SU-DHL-6 (cell line): Measurements from ENCODE around the gene CALHM1.

Source experiments
- H2AFZ ChIP-seq: fragments of 200-600 bp; sonication (generic); 2 replicates; pipeline ENCODE4 v1.6.1; 2014; ENCODE audit warnings: low read depth, mild to moderate bottlenecking, moderate library complexity, mixed read lengths, antibody characterized with exemption, low read length; ENCODE audit not compliant: severe bottlenecking
- H3F3A ChIP-seq: fragments of 200-600 bp; shearing (Covaris generic); 2 replicates; pipeline ENCODE4 v1.6.0; 2016; ENCODE audit warnings: antibody characterized with exemption, mild to moderate bottlenecking; ENCODE audit not compliant: insufficient read depth
- H3K27ac ChIP-seq: fragments of 200-600 bp; sonication (generic); 2 replicates; pipeline ENCODE4 v1.5.1; 2016; ENCODE audit warnings: low read depth, mild to moderate bottlenecking, low read length, moderate library complexity, mixed read lengths
- H3K27me3 ChIP-seq: fragments of 200-600 bp; sonication (generic), shearing (Covaris generic); 2 replicates; pipeline ENCODE4 v1.6.0; 2014; ENCODE audit warnings: mild to moderate bottlenecking, low read length
- H3K36me3 ChIP-seq: fragments of 200-600 bp; sonication (generic); 2 replicates; pipeline ENCODE4 v1.6.1; 2014; ENCODE audit warnings: mild to moderate bottlenecking, low read length, mixed read lengths
- H3K4me2 ChIP-seq: fragments of 300-600, 200-600 bp; shearing (Covaris generic), sonication (generic); 2 replicates; pipeline ENCODE4 v1.6.0; 2014; ENCODE audit warnings: low read length, low read depth, mild to moderate bottlenecking; ENCODE audit not compliant: poor library complexity, severe bottlenecking
- H3K4me3 ChIP-seq: fragments of 200-600 bp; sonication (generic); 2 replicates; pipeline ENCODE4 v1.5.1; 2014; ENCODE audit warnings: antibody characterized with exemption, low read length, mild to moderate bottlenecking, mixed read lengths; ENCODE audit not compliant: insufficient read depth, poor library complexity, severe bottlenecking
- H3K79me2 ChIP-seq: fragments of 200-600 bp; sonication (generic); 2 replicates; pipeline ENCODE4 v1.6.1; 2014; ENCODE audit warnings: mild to moderate bottlenecking, low read length, moderate library complexity; ENCODE audit not compliant: insufficient read depth
- H3K9ac ChIP-seq: fragments of 200-600 bp; sonication (generic); 2 replicates; pipeline ENCODE4 v1.7.0; 2014; ENCODE audit warnings: mild to moderate bottlenecking, low read length
- H3K9me2 ChIP-seq: fragments of 200-600 bp; sonication (generic); replicated peaks from 2 replicates; pipeline ENCODE4 v1.6.1; 2014; ENCODE audit warnings: low read length; ENCODE audit not compliant: insufficient read depth
- H3K9me3 ChIP-seq: fragments of 200-600 bp; sonication (generic); 2 replicates; pipeline ENCODE4 v1.6.1; 2014; ENCODE audit warnings: low read length, mixed read lengths; ENCODE audit not compliant: insufficient read depth
- H4K20me1 ChIP-seq: fragments of 200-600 bp; sonication (generic); 2 replicates; pipeline ENCODE4 v1.6.1; 2014; ENCODE audit warnings: low read depth, mild to moderate bottlenecking, antibody characterized with exemption, low read length, moderate library complexity, mixed read lengths
- CTCF ChIP-seq: fragments of 200-600 bp; sonication (generic); IDR thresholded peaks from one replicate; pipeline ENCODE4 v1.5.1; 2017; ENCODE audit warnings: antibody characterized with exemption, mild to moderate bottlenecking, low read length, moderate library complexity; ENCODE audit not compliant: insufficient read depth, poor library complexity, severe bottlenecking
- EZH2phosphoT487 ChIP-seq: fragments of 200-600 bp; sonication (generic), shearing (Covaris generic); conservative IDR thresholded peaks from 2 replicates; pipeline ENCODE4 v1.6.1; 2018; ENCODE audit warnings: mild to moderate bottlenecking, antibody characterized with exemption, low read length, moderate library complexity, mixed read lengths

The CALHM1 gene

GRCh38 chr10:103465411-103466179 is 6.9 kb upstream of the CALHM1 start:
- Histone ChIP-seq H3K9ac (no peak overlapping the region), H2AFZ (no peak overlapping the region), H3K9me2 (no peaks in the 10 kb centered on the region), H3F3A (peaks cover 9% of the 10 kb centered on the region), H3K79me2 (no peaks in the 10 kb centered on the region), H4K20me1 (no peaks in the 10 kb centered on the region), H3K4me3 (no peak overlapping the region), H3K9me3 (no peaks in the 10 kb centered on the region), H3K27me3 (no peaks in the 10 kb centered on the region), H3K36me3 (no peaks in the 10 kb centered on the region), H3K27ac (no peak overlapping the region), H3K4me2 (no peak overlapping the region)
- TF ChIP-seq EZH2phosphoT487 (no peak), CTCF (no peak)

GRCh38 chr10:103463499-103463898 is 4.8 kb upstream of the CALHM1 start:
- peaks cover 6% of the 10 kb centered on the region for H3F3A ChIP-seq
- no peaks in the 10 kb centered on the region for H3K27me3 ChIP-seq
- TF ChIP-seq EZH2phosphoT487 (no peak), CTCF (no peak)
- no peaks in the 10 kb centered on the region for H3K79me2 ChIP-seq
- H3K9me2 ChIP-seq: no peaks in the 10 kb centered on the region
- no peaks in the 10 kb centered on the region for H3K9me3 ChIP-seq
- H3K4me2 ChIP-seq: no peak overlapping the region
- H3K36me3 ChIP-seq: no peaks in the 10 kb centered on the region
- no peak overlapping the region for H3K9ac ChIP-seq
- no peak overlapping the region for H3K4me3 ChIP-seq
- no peaks in the 10 kb centered on the region for H4K20me1 ChIP-seq
- H2AFZ ChIP-seq: no peak overlapping the region
- no peak overlapping the region for H3K27ac ChIP-seq

DNA sequence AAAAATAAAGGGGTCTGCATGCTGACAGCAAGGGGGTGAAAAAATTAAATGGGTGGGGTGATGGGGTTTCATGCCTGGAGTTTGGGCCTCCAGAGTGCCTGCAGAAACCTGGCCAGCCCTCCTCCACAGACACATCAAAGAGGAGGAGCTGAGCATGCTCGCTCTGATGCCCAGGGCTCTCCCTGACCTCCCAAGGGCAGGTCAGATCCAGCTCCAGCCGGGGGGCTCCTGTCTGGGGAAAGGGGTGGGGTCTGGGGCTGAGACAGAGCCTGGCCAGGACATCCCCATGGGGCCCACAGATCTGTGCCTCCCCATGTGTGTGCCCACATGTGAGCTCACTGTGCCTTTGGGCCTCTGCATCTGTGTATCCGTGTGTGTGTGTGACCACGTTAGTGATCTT is 915 bp upstream of the CALHM1 start:
- no peak overlapping the region for H3K27ac ChIP-seq
- no peaks in the 10 kb centered on the region for H3K36me3 ChIP-seq
- H2AFZ ChIP-seq: no peak overlapping the region
- no peaks in the 10 kb centered on the region for H4K20me1 ChIP-seq
- no peaks in the 10 kb centered on the region for H3K27me3 ChIP-seq
- H3K9ac ChIP-seq: no peak overlapping the region
- no peak overlapping the region for H3K4me3 ChIP-seq
- H3K9me3 ChIP-seq: no peaks in the 10 kb centered on the region
- no peaks in the 10 kb centered on the region for H3K79me2 ChIP-seq
- no peaks in the 10 kb centered on the region for H3F3A ChIP-seq
- no peaks in the 10 kb centered on the region for H3K9me2 ChIP-seq
- no peak overlapping the region for H3K4me2 ChIP-seq
- TF ChIP-seq EZH2phosphoT487 (no peak), CTCF (no peak)
